ENCODE results near the gene EXOSC1.
"Not testable (repeated sequence)": the region's sequence is repeated elsewhere in the genome, so short reads cannot be mapped to it uniquely, and the experiment has no call there.

The EXOSC1 gene, protein sequence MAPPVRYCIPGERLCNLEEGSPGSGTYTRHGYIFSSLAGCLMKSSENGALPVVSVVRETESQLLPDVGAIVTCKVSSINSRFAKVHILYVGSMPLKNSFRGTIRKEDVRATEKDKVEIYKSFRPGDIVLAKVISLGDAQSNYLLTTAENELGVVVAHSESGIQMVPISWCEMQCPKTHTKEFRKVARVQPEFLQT

DNA sequence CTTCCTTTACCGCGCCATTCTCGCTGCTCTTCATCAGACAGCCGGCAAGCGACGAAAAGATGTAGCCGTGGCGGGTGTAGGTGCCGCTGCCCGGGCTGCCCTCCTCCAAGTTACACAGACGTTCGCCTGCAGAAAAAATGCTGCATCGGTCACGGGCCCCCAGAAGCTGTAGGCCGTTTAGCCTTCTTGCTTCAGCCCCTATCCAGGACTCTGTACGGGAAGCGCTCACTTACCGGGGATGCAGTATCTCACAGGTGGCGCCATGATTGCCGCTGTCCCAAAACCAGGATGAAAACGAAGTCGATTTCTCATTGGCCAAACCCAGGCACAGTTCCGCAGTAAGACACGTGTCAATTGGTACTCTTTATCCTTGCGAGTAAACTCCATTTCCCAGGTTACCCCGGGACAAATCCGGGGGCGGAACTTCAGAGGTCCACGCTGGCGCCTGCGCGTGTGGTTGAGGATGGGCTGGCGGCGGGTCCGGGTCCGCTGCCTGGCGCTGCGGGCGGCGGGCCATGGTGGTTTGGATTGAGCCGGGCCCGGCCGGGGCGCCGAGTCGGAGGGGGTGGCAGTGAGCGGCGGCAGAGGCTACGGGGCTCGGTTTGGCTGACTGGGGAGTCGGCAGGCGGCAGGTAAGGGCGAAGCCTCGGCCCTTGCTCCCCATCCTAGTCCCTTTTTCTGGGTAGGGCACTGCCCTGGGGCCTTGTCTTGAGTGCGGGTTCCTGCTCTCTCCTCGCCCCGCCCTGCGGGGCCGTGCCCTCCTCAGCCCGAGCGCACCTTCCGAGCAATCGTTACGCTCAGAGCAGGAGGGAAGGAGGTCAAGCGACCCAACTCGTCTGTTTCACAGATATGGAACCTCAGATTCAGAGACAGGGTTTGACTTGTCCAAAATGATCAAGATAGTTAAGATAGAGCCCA lies at the start of gene EXOSC1, which contains the start of gene ZDHHC16:
Gene EXOSC1, minus strand, starts transcription at position 285 of the 918 bp plus-strand sequence. Its CDS starts 21 bp downstream, at position 264.
Gene ZDHHC16, plus strand, starts transcription at position 454 of the 918 bp plus-strand sequence. CDS start 5,501 bp downstream, outside the sequence.
- peak; percentile 96 for DNase-seq

DNA sequence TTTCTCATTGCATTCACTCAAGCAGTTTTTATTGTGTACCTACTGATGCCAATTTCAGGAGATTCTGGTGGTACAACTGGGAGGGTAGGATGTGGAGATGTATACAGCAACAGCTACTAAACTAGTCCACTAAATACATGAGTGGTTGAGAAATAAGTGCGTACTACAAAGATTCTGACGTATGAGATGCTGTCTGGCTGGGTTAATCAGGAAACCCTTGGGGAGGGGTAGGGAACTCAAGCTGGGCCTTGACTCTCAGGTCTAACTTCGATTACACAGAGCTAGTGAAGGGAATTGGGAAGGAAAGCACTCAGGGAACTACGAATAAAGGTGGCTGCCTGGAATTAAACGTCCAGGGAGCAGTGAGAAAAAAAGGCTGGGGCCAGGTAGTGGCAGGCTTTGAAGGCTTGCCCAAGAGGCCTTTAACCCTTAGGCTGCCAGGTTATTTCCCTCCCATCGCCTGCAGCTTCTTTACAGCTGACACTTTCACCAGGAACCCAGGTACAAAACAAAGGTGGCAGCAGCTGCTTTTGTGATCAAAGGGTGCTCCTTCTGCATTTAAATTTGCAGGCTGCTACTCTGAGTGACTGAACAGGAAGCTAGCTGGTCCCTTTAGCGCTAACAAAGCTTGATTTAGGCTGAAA lies 49.2 kb upstream of the EXOSC1 start:
- no peak for DNase-seq

DNA sequence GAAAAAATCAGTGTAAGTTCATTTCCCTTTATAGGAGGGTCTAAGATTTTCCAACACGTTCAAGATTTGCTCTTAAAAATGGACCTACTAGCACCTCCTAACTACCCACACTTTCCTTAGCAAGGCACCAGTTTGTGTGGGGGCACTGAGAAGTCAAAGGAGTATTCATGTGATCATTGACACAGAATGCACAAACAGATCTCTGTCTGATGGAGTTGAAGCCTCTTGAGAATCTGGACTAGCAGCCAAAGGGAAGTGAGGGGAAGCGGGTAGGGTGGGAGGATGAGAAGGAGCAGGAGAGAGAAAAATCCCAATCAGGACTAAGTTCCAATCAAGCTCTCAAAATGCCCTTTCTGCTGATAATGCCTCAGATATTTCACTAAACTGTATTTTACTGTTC lies 48.3 kb upstream of the EXOSC1 start:
- no peak for DNase-seq

DNA sequence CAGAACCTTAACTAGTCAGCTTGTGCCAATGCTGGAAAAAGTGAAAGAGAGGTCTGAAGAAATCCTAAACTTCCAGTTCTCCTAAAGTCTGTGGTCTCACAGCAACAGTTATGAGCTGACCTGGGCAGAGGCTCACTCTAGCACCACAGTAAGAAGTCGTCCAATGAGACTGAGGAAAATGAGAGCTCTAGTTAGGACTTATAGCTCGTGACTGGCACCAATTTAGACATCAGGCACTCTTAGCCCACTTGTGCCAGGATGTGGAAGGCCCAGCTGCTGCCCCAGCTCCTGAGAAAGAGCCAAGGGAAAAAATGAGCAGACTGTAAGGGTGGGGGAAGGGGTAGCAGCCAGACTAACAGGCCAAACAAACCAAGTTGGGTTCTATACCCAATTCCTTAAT lies 44.8 kb upstream of the EXOSC1 start:
- no peak for DNase-seq

DNA sequence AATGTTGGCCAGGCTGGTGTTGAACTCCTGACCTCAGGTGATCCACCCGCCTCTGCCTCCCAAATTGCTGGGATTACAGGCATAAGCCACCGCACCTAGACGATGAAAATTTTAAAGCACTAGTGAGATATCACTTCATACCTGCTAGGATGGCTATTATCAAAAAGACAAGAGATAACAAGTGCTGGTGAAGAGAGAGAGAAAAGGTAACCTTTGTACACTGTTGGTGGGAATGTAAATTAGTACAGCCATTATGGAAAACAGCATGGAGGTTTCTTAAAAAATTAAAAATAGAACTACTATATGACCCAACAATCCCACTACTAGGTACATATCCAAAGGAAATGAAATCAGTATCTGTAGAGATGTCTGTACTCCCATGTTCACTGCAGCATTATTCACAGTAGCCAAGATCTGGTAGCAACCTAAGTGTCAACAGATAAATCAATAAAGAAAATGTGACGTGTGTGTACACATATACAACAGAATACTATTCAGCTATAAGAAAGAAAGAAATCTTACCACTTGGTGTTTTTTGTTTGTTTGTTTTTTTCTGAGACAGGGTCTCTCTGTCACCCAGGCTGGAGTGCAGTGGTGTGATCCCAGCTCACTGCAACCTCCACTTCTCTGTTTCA lies 40.0 kb upstream of the EXOSC1 start:
- no peak for DNase-seq

DNA sequence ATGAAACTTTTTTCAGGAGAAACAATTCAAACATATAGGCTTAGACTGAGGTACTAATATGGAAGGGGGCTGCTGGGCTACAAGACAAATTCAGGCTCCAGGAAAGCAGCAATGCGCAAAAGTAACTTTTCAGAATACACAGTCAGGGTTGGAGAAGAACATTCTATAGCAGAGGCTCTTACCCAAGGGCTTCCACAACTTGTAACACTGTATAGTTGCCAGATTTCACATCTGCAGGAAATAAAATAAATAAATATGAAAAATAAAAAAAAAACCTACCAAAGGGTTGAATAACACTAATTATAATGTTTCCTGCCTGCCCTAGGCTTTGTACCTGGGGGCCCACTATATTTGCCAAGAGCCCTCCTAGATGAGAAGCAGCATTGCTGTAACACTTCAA lies 38.1 kb upstream of the EXOSC1 start:
- no peak for DNase-seq

DNA sequence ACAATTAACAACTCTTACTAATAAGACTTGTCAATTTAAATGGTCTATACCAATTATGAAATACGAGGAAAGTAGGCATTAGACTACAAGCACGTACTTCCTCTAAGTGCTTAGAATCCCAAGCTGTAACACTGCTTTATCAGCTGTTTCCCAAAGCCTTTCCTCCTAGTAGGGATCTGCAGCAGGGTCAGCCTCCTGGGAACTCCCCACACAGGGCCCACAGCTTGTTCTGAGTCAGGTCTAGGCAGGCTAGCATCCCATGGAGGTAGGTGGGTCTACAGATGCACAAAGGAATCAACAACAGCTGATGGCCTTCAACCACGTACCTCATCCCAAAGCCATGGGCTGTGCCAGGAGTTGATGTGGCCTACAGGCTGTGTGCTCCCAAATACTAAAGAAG lies 37.7 kb upstream of the EXOSC1 start:
- no peak for DNase-seq

DNA sequence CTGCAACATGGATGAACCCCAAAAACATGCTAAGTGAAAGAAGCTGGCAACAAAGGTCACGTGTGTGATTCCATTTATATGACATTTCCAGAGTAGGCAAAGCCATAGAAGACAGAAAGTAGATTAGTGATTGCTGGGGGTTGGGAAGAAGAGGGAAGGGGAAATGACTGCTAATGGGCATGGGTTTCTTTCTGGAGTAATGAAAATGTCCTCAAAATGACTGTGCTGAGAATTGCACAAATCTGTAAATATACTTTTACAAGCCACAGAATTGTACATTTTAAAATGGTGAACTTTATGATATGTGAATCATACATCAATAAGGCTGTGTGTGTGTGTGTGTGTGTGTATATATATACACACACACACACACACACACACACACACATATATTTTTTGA lies 36.6 kb upstream of the EXOSC1 start:
- DNase-seq = no peak

DNA sequence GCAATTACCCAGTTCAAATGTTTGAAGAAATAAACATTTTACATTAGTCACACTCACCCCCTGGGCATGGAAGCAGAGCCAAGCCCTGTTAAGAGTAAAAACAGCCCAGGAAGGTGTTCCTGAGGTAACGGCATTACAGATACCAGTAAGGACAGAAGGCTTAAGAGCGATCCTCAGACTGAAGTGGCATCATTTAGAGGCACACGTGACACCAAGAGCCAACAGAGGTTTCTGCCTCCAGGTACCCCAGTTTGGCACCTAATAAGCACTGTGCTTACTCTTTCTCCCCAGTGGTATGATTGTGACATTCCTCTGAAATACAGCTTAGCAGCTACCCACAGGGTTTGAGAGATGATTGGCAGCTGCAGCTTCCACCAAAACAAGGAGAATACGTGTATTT lies 35.3 kb upstream of the EXOSC1 start:
- DNase-seq = no peak

DNA sequence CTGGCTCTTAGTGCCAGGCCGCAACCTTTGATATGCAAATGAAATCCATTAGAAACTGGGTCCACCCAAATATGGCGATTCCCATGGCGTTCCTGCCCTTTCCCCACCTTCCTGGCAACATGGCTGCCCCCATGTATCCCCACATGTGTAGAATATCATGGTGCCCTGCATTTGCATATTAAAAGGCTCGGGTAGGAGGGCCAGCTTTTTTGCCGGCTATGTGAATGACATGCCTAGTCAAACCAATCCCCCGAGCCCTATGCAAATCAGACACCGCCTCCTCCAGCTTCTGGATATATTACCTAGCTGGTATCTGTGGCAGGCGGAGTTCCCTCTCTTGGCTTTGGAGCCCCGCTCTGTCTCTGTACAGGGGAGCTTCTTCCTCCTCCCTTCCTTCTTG lies 34.1 kb upstream of the EXOSC1 start:
- no peak for DNase-seq

DNA sequence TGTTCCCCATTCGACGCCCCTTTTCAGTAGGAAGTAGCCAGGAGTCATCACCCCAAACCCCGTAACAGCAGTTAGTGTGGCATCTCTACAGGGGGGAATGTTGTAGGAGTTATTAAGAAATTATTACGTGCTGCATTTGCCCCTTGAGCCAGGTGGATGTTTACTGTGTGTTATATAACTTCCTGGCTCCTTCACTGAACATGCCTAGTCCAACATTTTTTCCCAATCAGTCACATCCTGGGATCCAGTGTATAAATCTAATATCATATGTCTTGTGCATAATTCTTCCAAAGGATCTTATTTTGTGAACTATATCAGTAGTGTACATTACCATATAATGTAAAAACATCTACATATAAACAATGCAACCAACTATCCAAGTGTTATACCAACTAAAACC lies 33.6 kb upstream of the EXOSC1 start:
- DNase-seq = not testable (repeated sequence)

DNA sequence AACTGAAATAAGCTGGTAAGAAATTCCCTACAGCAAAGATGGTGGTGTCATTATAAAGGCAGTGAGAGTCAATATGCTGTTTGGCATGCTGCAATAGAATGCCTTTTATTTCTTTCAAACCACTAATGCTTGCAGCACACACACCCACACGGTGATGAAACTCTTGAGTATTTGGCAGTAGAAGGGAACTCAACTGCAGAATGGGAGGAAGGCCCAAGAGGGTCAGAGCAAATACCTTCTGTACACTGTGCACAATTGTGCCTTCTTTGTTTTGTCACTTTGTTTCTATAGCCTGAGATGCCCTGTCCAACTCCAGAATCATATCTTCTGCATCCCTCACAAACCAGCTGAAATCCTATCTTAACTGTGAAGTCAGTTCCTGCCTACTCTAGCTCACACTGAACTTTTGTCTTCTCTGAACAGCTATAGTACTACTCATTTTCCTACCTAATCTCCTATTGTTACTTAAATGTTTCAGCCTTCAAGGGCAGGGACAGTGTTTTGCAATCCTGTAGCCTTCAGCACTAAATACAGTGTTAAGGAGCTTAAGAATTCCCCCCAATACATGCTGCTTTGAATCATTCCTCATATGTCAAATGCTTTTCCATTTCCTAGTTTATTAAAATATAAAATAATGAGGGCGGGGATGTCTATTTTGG lies 30.3 kb upstream of the EXOSC1 start:
- DNase-seq = peak; percentile 20

DNA sequence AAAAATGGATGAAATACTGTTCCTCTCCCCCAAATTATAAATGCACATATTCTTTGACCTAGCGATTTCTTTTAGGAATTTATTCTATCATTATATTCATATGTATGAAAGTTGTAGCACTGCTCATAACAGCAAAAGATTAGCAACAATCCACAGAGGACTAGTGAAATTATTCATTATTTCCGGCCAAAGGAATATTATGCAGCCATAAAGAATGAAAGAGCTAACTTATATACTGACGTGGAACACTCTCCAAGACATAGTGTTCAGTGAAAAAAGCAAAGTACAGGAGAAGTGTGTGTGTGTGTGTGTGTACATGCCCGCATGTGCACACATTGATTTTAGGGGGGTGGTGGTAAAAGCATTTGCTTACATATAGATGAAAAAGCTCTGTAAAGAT lies 29.1 kb upstream of the EXOSC1 start:
- DNase-seq = no peak

DNA sequence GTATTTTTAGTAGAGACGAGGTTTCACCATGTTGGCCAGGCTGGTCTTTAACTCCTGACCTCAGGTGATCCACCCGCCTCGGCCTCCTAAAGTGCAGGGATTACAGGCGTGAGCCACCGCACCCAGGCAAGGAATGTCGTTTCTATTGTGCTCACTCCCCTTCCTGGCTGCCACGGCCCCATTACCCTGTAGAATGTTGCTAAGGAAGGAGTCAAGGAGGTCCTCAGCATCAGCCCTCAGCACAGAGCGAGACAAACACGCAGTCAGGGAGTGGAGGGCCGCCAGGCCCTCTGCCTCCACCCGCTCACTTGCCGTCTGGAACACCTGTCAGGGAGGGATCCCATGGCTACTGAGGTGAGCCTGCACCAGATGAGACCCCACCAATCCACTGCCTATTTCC lies 23.0 kb upstream of the EXOSC1 start:
- not testable (repeated sequence) for DNase-seq

DNA sequence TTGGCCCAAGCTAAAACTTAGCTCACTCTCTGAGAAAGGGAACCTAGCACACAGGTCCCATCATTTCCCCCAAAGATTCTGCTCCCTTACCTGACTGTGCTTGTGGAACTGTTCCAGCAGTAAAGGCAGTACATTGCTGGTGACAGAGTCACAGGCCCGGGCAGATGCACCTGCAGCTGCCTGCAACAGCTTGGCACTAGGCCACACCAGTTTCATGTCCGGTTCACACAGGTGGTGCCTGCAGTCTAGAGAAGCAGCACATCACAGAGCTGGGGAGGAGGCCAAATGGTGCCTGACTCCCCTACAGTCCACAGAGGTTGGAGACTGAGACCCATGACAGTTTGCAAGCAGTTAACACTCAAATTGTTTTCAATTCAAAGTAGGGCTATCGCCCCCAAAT lies 22.4 kb upstream of the EXOSC1 start:
- no peak for DNase-seq

DNA sequence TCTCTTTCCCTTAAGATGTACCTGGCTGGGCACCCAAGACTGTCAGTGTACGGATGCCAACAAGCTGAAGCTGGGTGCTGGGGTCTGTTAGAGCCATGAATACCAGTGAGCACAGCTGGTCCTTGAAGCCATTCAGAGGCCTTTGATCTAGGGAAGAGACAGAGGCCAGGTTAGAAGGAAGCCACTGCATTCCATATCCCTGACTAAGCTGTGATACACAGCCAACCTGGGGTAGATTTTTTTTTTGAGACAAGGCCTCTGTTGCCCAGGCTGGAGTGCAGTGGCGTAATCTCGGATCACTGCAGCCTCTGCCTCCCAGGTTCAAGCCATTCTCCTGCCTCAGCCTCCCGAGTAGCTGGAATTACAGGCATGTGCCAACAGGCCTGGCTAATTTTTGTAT lies 20.9 kb upstream of the EXOSC1 start:
- DNase-seq = peak; percentile 27

DNA sequence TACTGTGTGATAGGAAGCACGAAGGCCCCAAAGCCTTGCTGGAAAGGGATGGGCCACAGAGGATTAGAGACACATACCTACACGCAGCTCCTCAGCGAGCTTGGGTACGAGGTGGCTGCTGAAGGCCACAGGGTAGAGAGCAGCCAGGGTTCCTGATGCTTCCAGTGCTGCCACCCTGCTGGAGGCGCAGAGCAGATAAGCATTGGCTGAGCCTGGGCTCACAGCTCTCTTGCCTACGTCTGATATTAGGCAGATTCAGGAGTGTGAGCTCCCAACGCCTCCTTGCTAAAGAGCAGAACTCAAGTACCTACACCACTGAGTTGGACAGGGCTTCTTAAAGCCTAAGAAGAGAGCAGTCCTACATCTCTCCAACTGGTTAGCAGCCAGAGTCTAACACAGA lies 20.2 kb upstream of the EXOSC1 start:
- DNase-seq = no peak

DNA sequence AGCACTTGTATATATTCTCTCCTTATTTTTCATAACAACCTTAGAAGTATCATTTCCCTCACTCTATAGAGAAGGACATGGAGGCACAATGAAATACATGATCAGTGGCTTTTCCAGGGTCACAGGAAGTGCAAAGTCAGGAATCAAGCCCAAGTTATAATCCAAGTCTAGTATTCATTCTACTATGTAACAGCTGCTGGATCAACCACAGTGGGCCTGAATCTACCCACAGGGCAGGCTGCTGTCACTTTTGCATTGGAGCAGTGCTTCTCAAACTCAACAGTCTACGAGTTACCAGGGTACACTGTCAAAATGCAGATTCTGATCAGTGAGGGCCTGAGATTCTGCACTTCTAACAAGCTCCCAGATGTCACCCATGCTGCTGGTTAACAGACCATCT lies 18.4 kb upstream of the EXOSC1 start:
- DNase-seq = no peak

DNA sequence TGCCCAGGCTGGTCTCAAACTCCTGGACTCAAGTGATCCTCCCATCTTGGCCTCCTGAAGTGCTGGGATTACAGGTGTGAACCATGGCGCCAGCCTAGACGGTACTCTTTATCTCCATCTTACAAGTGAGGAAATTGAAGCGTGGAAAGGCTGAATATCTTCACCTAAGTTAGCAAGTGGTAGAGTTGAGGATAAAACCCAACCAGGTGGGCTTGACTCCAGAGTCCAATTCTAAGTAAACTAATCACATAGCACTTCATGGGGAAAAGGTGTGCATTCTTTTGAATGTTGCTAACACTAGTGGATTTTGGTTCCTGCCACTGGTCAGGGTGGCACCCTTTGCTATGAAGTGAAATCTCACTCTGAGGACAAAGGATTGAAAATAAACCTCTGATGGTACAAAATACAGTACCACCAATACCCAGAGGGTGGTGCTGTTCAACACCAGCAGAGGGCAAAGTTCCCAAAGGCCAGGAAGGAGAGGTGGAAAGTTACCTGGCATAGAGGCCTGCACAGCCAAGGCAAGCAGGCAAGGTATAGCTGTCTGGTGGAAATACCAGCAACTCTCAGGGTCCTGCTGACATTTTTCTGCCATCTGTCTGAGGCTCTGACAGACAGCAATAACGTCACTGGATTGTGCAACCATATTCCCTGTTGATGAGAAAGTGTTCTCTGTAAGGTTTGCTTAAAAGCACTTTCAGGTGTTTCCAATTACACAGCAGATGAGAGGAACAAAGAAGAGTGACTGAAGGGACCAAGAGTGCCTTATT lies 17.7 kb upstream of the EXOSC1 start:
- peak; percentile 66 for DNase-seq

DNA sequence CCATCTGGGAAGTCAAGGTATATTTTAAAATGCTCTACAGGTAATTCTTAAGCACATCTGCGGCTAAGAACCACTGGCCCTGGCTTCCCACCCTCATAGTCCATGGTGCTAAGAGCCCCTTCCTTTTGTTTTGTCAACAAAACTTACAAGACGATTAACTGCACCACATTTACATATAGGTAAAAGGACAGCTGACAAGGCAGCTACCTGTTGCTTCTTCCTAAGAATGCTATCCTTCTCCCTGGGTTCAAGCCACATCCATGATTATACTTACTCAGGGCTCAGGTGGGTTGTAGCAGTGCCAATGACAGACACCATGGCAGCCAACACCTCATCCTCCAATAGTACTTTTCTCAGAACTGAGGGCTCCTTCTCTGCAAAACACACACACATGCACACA lies 16.5 kb upstream of the EXOSC1 start:
- DNase-seq = no peak

DNA sequence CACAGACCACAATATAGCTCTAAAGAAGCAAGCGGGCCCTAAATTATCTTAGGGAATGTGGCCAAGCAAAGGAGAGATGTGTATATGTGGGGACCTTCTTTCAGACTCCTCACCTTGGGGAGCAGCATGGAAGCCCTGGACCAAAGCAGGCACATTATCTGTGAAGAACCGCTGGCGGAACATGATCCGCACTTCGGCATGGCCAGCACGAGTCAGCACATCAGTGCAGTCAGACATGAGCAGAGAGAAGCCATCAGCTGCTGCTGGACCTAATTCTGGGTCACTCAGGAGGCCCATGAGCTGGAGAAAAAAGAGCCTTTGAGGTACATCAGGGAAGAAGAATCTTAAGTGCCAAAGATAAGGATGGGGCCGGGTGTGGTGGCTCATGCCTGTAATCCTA lies 14.1 kb upstream of the EXOSC1 start:
- DNase-seq = no peak

DNA sequence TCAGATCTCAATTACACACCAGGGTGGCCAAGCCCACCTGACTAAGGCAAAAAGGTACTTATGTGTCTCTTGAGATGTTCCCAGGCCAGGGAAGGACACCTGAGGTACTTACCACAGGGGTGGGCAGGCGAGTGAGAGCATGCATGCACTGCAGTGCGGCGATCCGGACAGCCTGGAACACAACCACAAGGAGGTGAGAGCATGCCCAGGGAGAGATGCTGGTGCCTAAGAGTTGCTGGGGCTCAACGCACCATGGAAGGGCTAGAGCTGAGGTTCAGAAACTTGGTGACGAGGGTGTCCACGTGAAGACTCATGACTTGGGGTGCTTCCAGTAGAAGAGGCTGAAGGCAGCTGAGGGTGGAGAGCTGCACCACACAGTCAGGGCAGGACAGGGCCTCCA lies 13.3 kb upstream of the EXOSC1 start:
- DNase-seq = no peak

Measured in fibroblast of skin of right biceps (primary cell).